Breast epithelium (tissue), 3 donors: ENCODE results near the gene SUCO.

Experiments
- CTCF ChIP-seq, 3 donors: fragments of 450-650 bp; IDR thresholded peaks; one replicate each; pipeline ENCODE4 v1.5.1; 2016 to 2017; ENCODE audit warnings: antibody characterized with exemption in 3 of 3, mild to moderate bottlenecking in 3 of 3, moderate library complexity in 3 of 3
- POLR2A ChIP-seq: fragments of 450-650 bp; IDR thresholded peaks from one replicate; pipeline ENCODE4 v1.6.1; 2016; ENCODE audit warnings: antibody characterized with exemption, mild to moderate bottlenecking, moderate library complexity
- POLR2AphosphoS5 ChIP-seq, 3 donors: sonication (generic); formaldehyde crosslinking; IDR thresholded peaks; one replicate each; pipeline ENCODE4 v1.6.1; 2017; ENCODE audit warnings: antibody characterized with exemption in 3 of 3

- TF ChIP-seq CTCF (IDR thresholded peaks at IDR 0.05) (no peak), POLR2A (no peak), POLR2AphosphoS5 (IDR thresholded peaks at IDR 0.05) (no peak)
Measured at GRCh38 chr1:172531412-172532182, 1.4 kb upstream of the SUCO start.
